H1 (cell line): ENCODE results near the gene IL6R.

Experiments used
- EP300 ChIP-seq, 2 experiments: IDR thresholded peaks; 1 replicate in 1 of 2; 2 replicates in 1 of 2; pipeline ENCODE4 v1.6.1; 2011 to 2012; ENCODE audit warnings: low read depth in 2 of 2, low read length in 2 of 2, mild to moderate bottlenecking in 2 of 2, borderline replicate concordance in 1 of 2, inconsistent platforms in 1 of 2, moderate library complexity in 1 of 2
- EZH2 ChIP-seq: fragments of 200-600 bp; sonication (generic); IDR thresholded peaks from 2 replicates; pipeline ENCODE4 v1.7.1; 2012; ENCODE audit warnings: low read depth, mild to moderate bottlenecking, moderate library complexity, low read length, inconsistent platforms; ENCODE audit not compliant: severe bottlenecking
- FOSL1 ChIP-seq: IDR thresholded peaks from 2 replicates; pipeline ENCODE4 v1.6.1; 2011; ENCODE audit warnings: mild to moderate bottlenecking, low read depth, low read length, moderate library complexity; ENCODE audit not compliant: insufficient read depth
- HDAC6 ChIP-seq: IDR thresholded peaks from one replicate; pipeline ENCODE4 v1.7.1; 2012; ENCODE audit warnings: low read depth, mild to moderate bottlenecking, inconsistent platforms, low read length, moderate library complexity
- MAFK ChIP-seq: IDR thresholded peaks from 2 replicates; pipeline ENCODE4 v1.6.1; 2012; ENCODE audit warnings: low read depth, mild to moderate bottlenecking, improper control_type of control experiment, low read length
- POLR2A ChIP-seq, 2 experiments: IDR thresholded peaks; 1 replicate in 1 of 2; 2 replicates in 1 of 2; pipeline ENCODE4 v1.6.1; 2011; ENCODE audit warnings: low read depth in 2 of 2, low read length in 2 of 2, mild to moderate bottlenecking in 2 of 2; ENCODE audit errors: control extremely low read depth in 1 of 2
- SIN3A ChIP-seq, 2 experiments: IDR thresholded peaks in 1 of 2; conservative IDR thresholded peaks in 1 of 2; 2 replicates each; pipeline ENCODE4 v1.6.1; 2011 to 2012; ENCODE audit warnings: low read length in 2 of 2, improper control_type of control experiment in 1 of 2, low read depth in 1 of 2, mild to moderate bottlenecking in 1 of 2
- YY1 ChIP-seq: IDR thresholded peaks from 2 replicates; pipeline ENCODE4 v1.6.1; 2011; ENCODE audit warnings: low read depth, mild to moderate bottlenecking, low read length
- TF ChIP-seq, protein P1 (sequence below), 3 experiments: IDR thresholded peaks; 1 replicate in 2 of 3; 2 replicates in 1 of 3; pipeline versions ENCODE4 v1.5.1 to v1.6.1; 2011; ENCODE audit warnings: low read length in 3 of 3, mild to moderate bottlenecking in 3 of 3, inconsistent platforms in 2 of 3, low read depth in 1 of 3, moderate library complexity in 1 of 3; ENCODE audit not compliant: insufficient read depth in 1 of 3; ENCODE audit errors: control extremely low read depth in 1 of 3
- TF ChIP-seq, protein P2 (sequence below): IDR thresholded peaks from 2 replicates; pipeline ENCODE4 v1.6.1; 2012; ENCODE audit warnings: inconsistent platforms
- TF ChIP-seq, protein P3 (sequence below): IDR thresholded peaks from 2 replicates; pipeline ENCODE4 v1.6.1; 2012; ENCODE audit warnings: low read length, inconsistent platforms

DNA sequence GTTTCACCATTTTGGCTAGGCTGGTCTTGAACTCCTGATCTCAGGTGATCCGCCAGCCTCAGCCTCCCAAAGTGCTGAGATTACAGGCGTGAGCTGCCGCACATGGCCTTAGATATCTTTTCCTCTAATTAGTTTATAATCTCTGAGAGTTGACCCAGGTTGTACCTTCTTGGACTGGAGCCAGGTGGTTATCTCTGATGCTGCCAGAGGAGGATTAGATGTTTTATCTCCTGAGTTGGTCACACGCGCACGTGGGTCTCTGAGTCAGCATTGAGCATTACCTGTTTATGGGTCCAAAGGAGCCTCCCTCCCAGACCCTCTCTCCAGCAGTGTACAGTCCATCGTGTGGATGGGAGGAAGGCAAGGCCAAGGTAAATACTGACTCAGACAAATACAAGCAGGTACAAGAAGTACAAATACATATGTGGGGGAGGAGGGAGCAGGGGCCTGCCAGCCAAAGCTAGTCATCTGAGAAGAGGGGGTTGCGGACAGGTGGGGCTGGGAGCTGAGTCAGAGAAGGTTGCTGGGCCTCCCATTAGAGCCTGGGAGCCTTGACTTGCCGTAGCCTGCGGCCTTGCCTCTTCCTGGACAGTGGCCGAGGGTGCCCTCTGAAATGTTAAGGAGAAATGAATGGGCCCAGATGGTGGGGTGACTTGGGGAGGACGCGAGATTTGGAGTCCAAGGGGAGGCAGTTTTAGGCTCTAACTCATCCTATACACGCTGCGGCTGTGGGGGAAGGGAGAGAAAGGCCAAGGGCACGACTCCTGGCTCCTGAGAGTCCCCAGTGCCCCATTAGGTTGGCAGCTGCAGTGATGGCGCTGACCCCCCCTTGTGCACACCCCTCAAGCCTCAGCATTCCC lies 13.1 kb downstream of the IL6R start:
- TF ChIP-seq YY1, result no peak
- no peak for TF ChIP-seq HDAC6
- TF ChIP-seq FOSL1, result no peak
- no peak for TF ChIP-seq MAFK
- TF ChIP-seq, protein P1, sequence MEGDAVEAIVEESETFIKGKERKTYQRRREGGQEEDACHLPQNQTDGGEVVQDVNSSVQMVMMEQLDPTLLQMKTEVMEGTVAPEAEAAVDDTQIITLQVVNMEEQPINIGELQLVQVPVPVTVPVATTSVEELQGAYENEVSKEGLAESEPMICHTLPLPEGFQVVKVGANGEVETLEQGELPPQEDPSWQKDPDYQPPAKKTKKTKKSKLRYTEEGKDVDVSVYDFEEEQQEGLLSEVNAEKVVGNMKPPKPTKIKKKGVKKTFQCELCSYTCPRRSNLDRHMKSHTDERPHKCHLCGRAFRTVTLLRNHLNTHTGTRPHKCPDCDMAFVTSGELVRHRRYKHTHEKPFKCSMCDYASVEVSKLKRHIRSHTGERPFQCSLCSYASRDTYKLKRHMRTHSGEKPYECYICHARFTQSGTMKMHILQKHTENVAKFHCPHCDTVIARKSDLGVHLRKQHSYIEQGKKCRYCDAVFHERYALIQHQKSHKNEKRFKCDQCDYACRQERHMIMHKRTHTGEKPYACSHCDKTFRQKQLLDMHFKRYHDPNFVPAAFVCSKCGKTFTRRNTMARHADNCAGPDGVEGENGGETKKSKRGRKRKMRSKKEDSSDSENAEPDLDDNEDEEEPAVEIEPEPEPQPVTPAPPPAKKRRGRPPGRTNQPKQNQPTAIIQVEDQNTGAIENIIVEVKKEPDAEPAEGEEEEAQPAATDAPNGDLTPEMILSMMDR (IDR thresholded peaks at IDR 0.05; ENCODE audit: control extremely low read depth in 1 of 3, insufficient read depth in 1 of 3, low read depth in 1 of 3, low read length in 3 of 3), result no peak
- TF ChIP-seq EZH2, result no peak
- TF ChIP-seq, protein P2, sequence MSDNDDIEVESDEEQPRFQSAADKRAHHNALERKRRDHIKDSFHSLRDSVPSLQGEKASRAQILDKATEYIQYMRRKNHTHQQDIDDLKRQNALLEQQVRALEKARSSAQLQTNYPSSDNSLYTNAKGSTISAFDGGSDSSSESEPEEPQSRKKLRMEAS, result no peak
- TF ChIP-seq SIN3A (conservative IDR thresholded peaks at IDR 0.05 in 1 of 2, IDR thresholded peaks at IDR 0.05 in 1 of 2; ENCODE audit: low read depth in 1 of 2, low read length in 2 of 2), result no peak
- TF ChIP-seq POLR2A (IDR thresholded peaks at IDR 0.05; ENCODE audit: control extremely low read depth in 1 of 2, low read depth in 2 of 2, low read length in 2 of 2), result no peak
- no peak for TF ChIP-seq EP300 (IDR thresholded peaks at IDR 0.05; ENCODE audit: borderline replicate concordance in 1 of 2, low read depth in 2 of 2, low read length in 2 of 2)
- TF ChIP-seq, protein P3, sequence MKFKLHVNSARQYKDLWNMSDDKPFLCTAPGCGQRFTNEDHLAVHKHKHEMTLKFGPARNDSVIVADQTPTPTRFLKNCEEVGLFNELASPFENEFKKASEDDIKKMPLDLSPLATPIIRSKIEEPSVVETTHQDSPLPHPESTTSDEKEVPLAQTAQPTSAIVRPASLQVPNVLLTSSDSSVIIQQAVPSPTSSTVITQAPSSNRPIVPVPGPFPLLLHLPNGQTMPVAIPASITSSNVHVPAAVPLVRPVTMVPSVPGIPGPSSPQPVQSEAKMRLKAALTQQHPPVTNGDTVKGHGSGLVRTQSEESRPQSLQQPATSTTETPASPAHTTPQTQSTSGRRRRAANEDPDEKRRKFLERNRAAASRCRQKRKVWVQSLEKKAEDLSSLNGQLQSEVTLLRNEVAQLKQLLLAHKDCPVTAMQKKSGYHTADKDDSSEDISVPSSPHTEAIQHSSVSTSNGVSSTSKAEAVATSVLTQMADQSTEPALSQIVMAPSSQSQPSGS, result no peak
